Trophoblast cell (in vitro differentiated cells and primary cell): ENCODE data around the gene PREX1.

ENCODE experiments used
- DNase-seq, 2 donors: peaks; one replicate each; pipeline ENCODE4 v3.0.0-alpha.2; 2016
- H2AFZ ChIP-seq: 2 replicates; pipeline ENCODE4 v1.6.1; 2013; ENCODE audit warnings: low read length, moderate library complexity, mild to moderate bottlenecking; ENCODE audit not compliant: insufficient read depth, poor library complexity
- H2AK5ac ChIP-seq: 2 replicates; pipeline ENCODE4 v1.6.1; 2013; ENCODE audit warnings: mild to moderate bottlenecking, low read length
- H2BK120ac ChIP-seq: 2 replicates; pipeline ENCODE4 v1.6.1; 2013; ENCODE audit warnings: low read length, mild to moderate bottlenecking, moderate library complexity; ENCODE audit not compliant: insufficient read depth, poor library complexity
- H2BK12ac ChIP-seq: 2 replicates; pipeline ENCODE4 v1.6.1; 2013; ENCODE audit warnings: mild to moderate bottlenecking, low read length, moderate library complexity
- H2BK5ac ChIP-seq: 2 replicates; pipeline ENCODE4 v1.6.1; 2013; ENCODE audit warnings: low read length, low read depth, moderate library complexity, mild to moderate bottlenecking; ENCODE audit not compliant: poor library complexity
- H3K14ac ChIP-seq: 2 replicates; pipeline ENCODE4 v1.6.1; 2013; ENCODE audit warnings: mild to moderate bottlenecking, low read length
- H3K18ac ChIP-seq: 2 replicates; pipeline ENCODE4 v1.6.1; 2013; ENCODE audit warnings: mild to moderate bottlenecking, low read length
- H3K23ac ChIP-seq: 2 replicates; pipeline ENCODE4 v1.6.1; 2013; ENCODE audit warnings: low read length
- H3K27ac ChIP-seq: 2 replicates; pipeline ENCODE4 v1.5.1; 2013; ENCODE audit warnings: low read depth, mild to moderate bottlenecking, inconsistent platforms, low read length, moderate library complexity
- H3K27me3 ChIP-seq: 2 replicates; pipeline ENCODE4 v1.6.1; 2013; ENCODE audit warnings: inconsistent platforms, mild to moderate bottlenecking, low read length, moderate library complexity; ENCODE audit not compliant: insufficient read depth
- H3K36me3 ChIP-seq, 2 experiments: 1 replicate in 1 of 2; 2 replicates in 1 of 2; pipeline ENCODE4 v1.6.1; 2013; ENCODE audit warnings: low read length in 2 of 2, mild to moderate bottlenecking in 2 of 2, moderate library complexity in 1 of 2; ENCODE audit not compliant: insufficient read depth in 2 of 2, control insufficient read depth in 1 of 2
- H3K4ac ChIP-seq: 2 replicates; pipeline ENCODE4 v1.6.1; 2013; ENCODE audit warnings: low read depth, mild to moderate bottlenecking, low read length, moderate library complexity
- H3K4me1 ChIP-seq, 2 experiments: 1 replicate in 1 of 2; 2 replicates in 1 of 2; pipeline ENCODE4 v1.6.1; 2013; ENCODE audit warnings: low read length in 2 of 2, mild to moderate bottlenecking in 2 of 2, moderate library complexity in 1 of 2; ENCODE audit not compliant: insufficient read depth in 2 of 2, control insufficient read depth in 1 of 2
- H3K4me2 ChIP-seq: 2 replicates; pipeline ENCODE4 v1.6.1; 2013; ENCODE audit warnings: inconsistent platforms, mild to moderate bottlenecking, low read length, moderate library complexity
- H3K4me3 ChIP-seq: 2 replicates; pipeline ENCODE4 v1.5.1; 2013; ENCODE audit warnings: mild to moderate bottlenecking, low read depth, low read length, inconsistent platforms
- H3K79me1 ChIP-seq: one replicate; pipeline ENCODE4 v1.6.1; 2013; ENCODE audit warnings: low read length
- H3K79me2 ChIP-seq: 2 replicates; pipeline ENCODE4 v1.6.1; 2013; ENCODE audit warnings: low read length, mild to moderate bottlenecking; ENCODE audit not compliant: control insufficient read depth, insufficient read depth, poor library complexity
- H3K9ac ChIP-seq: 2 replicates; pipeline ENCODE4 v1.6.1; 2013; ENCODE audit warnings: mild to moderate bottlenecking, low read length
- H3K9me3 ChIP-seq: 2 replicates; pipeline ENCODE4 v1.6.1; 2013; ENCODE audit warnings: low read depth, mild to moderate bottlenecking, control low read depth, inconsistent platforms, low read length; ENCODE audit not compliant: insufficient read depth
- H4K12ac ChIP-seq: 2 replicates; pipeline ENCODE4 v1.6.1; 2013; ENCODE audit warnings: low read depth, mild to moderate bottlenecking, low read length, moderate library complexity
- H4K8ac ChIP-seq: 2 replicates; pipeline ENCODE4 v1.6.1; 2013; ENCODE audit warnings: low read depth, mild to moderate bottlenecking, low read length, moderate library complexity
- H4K91ac ChIP-seq: one replicate; pipeline ENCODE4 v1.6.1; 2013; ENCODE audit warnings: low read depth, mild to moderate bottlenecking, low read length, moderate library complexity
- WGBS: extraction: QIAGEN DNeasy Blood & Tissue Kit; methylation state at CpG from one replicate; pipeline ENCODE4 v1.1.7; 2013; ENCODE audit warnings: missing lambda C conversion rate; ENCODE audit not compliant: insufficient read length, insufficient coverage; ENCODE audit errors: extremely low coverage; 5-methylcytosine and 5-hydroxymethylcytosine counted together

Gene PREX1

DNA sequence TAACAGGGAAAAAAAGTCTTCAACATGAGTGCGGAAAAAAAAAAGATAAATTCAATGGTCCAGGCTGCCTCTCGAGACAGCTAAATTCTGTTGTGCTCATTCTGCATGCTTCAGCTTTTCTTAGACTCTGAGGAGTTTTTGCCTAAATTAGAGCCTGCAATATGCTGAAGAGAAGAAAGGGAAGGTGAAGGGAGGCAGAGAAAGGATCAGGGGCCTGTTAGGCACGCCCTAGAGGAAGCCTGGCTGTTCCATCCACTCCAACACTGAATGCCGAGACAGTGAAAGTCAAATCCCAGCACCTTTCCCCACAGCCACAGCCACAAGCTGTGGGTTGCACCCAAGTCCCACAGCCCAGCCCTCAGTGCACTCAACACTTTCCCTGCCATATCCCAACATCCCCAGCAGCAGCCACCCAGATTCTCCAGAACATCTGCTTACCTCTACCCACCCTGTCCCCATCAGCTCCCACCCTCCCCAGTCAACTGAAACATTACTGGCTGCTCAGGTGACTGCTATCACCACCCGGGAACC, 37.3 kb downstream of the PREX1 start:
- H4K12ac ChIP-seq, result no peak overlapping the region
- H3K79me2 ChIP-seq, result no peaks in the 10 kb centered on the region
- peaks cover 2% of the 10 kb centered on the region for H3K9me3 ChIP-seq
- no peak overlapping the region for H3K18ac ChIP-seq
- H3K23ac ChIP-seq, result no peak overlapping the region
- no peak overlapping the region for H3K14ac ChIP-seq
- no peak overlapping the region for H3K4me2 ChIP-seq
- H3K27me3 ChIP-seq, result no peaks in the 10 kb centered on the region
- no peak overlapping the region for H2BK5ac ChIP-seq
- DNase-seq, result no peak
- no CpG with 5 or more reads among the region's 5 CpGs for WGBS
- no peaks in the 10 kb centered on the region for H3K36me3 ChIP-seq
- H4K91ac ChIP-seq, result no peak overlapping the region
- no peak overlapping the region for H2BK12ac ChIP-seq
- no peak overlapping the region for H3K9ac ChIP-seq
- H3K4me1 ChIP-seq, result no peaks in the 10 kb centered on the region
- no peak overlapping the region for H4K8ac ChIP-seq
- H3K79me1 ChIP-seq, result no peaks in the 10 kb centered on the region
- no peak overlapping the region for H2AK5ac ChIP-seq
- no peak overlapping the region for H3K4ac ChIP-seq
- H2BK120ac ChIP-seq, result no peak overlapping the region
- H2AFZ ChIP-seq, result no peak overlapping the region
- no peak overlapping the region for H3K27ac ChIP-seq
- no peak overlapping the region for H3K4me3 ChIP-seq

DNA sequence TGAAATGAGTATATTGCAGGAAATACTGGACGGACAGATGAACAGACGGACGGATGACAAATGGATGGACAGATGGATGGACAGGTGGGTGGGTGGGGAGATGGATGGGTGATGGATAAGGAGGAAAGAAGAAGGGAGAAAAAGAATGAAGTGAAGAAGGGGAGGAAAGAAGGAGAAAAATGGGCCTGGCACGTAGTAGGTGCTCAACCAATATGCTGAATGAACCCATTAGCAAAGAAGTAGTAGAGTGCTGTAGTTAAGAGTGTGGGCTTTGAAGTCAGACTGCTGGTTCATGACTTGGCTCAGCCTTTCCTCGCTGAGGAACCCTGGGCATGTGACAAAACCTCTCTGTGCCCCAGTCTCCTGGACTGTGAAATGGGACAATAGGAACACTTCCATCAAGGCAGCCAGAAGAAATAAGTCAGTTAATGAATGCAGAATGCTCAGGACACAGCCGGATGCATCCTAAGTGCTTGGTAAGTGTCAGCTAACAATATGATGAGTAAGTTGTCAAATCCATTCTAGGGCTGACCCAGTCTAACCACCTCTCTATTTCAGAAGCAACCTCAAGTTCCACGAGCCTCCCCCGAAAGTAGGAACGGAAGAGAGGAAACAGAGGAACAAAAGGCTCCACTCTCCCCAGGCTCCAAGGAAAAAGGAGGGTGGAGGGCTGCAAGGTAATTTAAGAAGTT, 37.9 kb downstream of the PREX1 start:
- peaks cover 2% of the 10 kb centered on the region for H3K9me3 ChIP-seq
- H2BK5ac ChIP-seq, result no peak overlapping the region
- H4K91ac ChIP-seq, result no peak overlapping the region
- no peaks in the 10 kb centered on the region for H3K36me3 ChIP-seq
- no peak overlapping the region for H2BK12ac ChIP-seq
- no peak overlapping the region for H2AK5ac ChIP-seq
- no peak overlapping the region for H2BK120ac ChIP-seq
- H3K27me3 ChIP-seq, result no peaks in the 10 kb centered on the region
- H3K14ac ChIP-seq, result no peak overlapping the region
- no peak overlapping the region for H3K4me2 ChIP-seq
- H3K79me2 ChIP-seq, result no peaks in the 10 kb centered on the region
- H4K12ac ChIP-seq, result no peak overlapping the region
- no peak overlapping the region for H3K18ac ChIP-seq
- H3K79me1 ChIP-seq, result no peaks in the 10 kb centered on the region
- no peak for DNase-seq
- no CpG with 5 or more reads among the region's 9 CpGs for WGBS
- no peak overlapping the region for H3K4ac ChIP-seq
- H4K8ac ChIP-seq, result no peak overlapping the region
- H3K23ac ChIP-seq, result no peak overlapping the region
- H3K4me3 ChIP-seq, result no peak overlapping the region
- no peaks in the 10 kb centered on the region for H3K4me1 ChIP-seq
- no peak overlapping the region for H3K27ac ChIP-seq
- H3K9ac ChIP-seq, result no peak overlapping the region
- no peak overlapping the region for H2AFZ ChIP-seq

DNA sequence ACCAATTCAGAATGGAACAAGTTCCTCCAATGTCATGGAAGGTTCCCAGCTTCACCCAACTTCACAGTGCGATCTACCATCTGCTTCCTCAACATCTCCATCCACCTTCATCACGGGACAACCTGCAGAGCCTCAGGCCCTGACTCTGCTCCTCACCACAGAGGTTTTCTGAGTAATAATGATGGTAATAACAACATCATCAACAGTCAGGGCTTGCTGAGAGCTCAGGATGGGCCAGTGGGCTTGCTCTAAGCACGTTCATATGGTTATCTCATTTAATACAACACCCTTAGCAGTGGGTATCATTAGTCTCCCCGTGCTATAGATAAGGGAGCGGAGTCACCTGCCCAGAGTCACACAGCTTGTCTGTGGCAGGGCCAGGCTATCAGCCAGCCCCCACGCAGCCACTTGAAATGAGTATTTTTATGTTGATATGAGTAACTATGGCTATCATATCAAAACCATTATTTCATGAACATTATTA, 38.6 kb downstream of the PREX1 start:
- Histone ChIP-seq H3K27me3 (no peaks in the 10 kb centered on the region), H3K23ac (no peak overlapping the region), H4K91ac (no peak overlapping the region), H4K12ac (no peak overlapping the region), H3K36me3 (no peaks in the 10 kb centered on the region), H3K27ac (no peak overlapping the region), H2AK5ac (no peak overlapping the region), H3K14ac (no peak overlapping the region), H3K9ac (no peak overlapping the region), H3K79me2 (no peaks in the 10 kb centered on the region), H2BK12ac (no peak overlapping the region), H3K4me2 (no peak overlapping the region), H2AFZ (no peak overlapping the region), H2BK5ac (no peak overlapping the region), H4K8ac (no peak overlapping the region), H3K79me1 (no peaks in the 10 kb centered on the region), H3K4ac (no peak overlapping the region), H3K18ac (no peak overlapping the region), H2BK120ac (no peak overlapping the region), H3K4me3 (no peak overlapping the region), H3K9me3 (peaks cover 2% of the 10 kb centered on the region), H3K4me1 (no peaks in the 10 kb centered on the region)
- no peak for DNase-seq
- no CpG with 5 or more reads among the region's 6 CpGs for WGBS

DNA sequence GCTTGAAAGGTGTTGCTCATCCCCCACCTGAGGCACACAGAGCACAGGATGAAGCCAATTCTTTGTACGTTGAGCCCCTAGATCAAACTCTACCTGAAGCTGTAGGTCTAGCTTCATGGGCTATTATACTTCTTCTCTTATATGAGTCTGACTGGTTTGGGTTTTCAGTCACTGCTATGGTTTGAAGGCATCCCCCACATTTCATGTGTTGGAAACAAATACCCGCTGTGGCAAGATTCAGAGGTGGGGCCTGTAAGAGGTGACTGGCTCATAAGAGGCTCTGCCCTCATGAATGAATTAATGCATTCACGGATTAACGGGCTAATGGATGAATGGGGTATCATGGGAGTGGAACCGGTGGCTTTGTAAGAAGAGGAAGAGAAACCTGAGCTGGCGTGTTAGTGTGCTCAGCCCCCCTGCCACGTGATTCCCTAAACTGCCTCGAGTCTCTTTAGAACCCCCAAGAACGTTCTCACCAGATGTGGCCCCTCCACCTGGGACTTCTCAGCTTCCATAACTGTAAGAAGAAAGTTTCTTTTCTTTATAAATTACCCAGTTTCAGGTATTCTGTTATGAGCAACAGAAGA, 39.2 kb downstream of the PREX1 start:
- no peak overlapping the region for H4K8ac ChIP-seq

More for the DNA sequence above, 39.2 kb downstream of the PREX1 start:
- Histone ChIP-seq H3K14ac (no peak overlapping the region), H2AK5ac (no peak overlapping the region), H3K4me1 (no peaks in the 10 kb centered on the region), H2AFZ (no peak overlapping the region), H4K91ac (no peak overlapping the region), H4K12ac (no peak overlapping the region), H3K4me2 (no peak overlapping the region), H3K23ac (no peak overlapping the region), H3K18ac (no peak overlapping the region), H3K9me3 (peaks cover 2% of the 10 kb centered on the region), H3K4ac (no peak overlapping the region), H2BK5ac (no peak overlapping the region), H3K79me1 (no peaks in the 10 kb centered on the region), H3K79me2 (no peaks in the 10 kb centered on the region), H3K36me3 (no peaks in the 10 kb centered on the region), H3K27me3 (no peaks in the 10 kb centered on the region), H2BK120ac (no peak overlapping the region), H3K4me3 (no peak overlapping the region), H3K27ac (no peak overlapping the region), H2BK12ac (no peak overlapping the region), H3K9ac (no peak overlapping the region)
- no peak for DNase-seq
- no CpG with 5 or more reads among the region's 9 CpGs for WGBS
